HG03060 (cell line): ENCODE results near the gene DLG2.

Source experiments
- ATAC-seq: cut with Tn5 transposase; IDR thresholded peaks from one replicate; pipeline ENCODE4 v1.9.1; 2021; ENCODE audit warnings: low read depth, moderate number of reproducible peaks; ENCODE audit not compliant: unreplicated experiment

The DLG2 gene

GRCh38 chr11:83815736-83816135, 1811.4 kb downstream of the DLG2 start:
- no peak for ATAC-seq

DNA sequence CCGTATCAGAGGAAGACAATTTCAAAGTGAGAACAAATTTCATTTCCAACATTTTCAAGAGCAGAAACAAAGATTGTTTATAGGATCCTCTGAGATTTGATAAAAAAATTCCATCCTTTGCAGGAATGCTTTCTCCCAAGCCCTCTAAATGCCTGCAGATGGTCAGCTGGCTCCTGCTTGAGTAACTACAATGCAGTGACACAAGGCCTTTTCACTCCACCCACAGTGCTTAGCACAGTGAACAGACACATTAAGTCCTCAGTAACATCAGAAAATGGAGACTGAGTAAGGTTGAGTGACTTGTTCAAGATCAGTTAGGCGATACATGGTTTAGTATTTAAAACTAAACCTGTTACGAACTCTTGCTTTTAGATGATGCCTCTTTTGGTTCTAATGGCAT, 1813.8 kb downstream of the DLG2 start:
- ATAC-seq = no peak

GRCh38 chr11:83809274-83809673, 1817.9 kb downstream of the DLG2 start:
- no peak for ATAC-seq

GRCh38 chr11:83801799-83802198, 1825.3 kb downstream of the DLG2 start:
- ATAC-seq = no peak

DNA sequence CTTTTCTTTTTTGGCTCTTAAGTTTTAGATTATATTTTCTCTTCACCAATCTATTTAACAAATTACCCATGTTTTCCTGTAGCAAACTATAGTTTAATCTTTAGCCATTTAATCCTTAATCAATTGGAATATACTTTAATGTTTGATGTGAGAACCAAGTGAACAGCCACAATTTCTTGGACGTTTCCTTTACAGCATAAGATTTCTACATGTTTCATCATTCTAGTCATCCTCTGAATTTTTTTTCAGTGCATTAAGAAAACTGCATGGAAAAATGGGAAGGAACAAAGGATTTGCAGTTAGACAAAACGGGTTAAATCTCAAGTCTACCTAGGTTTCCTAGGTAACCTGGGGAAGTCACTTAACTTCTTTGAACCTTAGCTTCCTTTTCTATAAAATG, 1833.8 kb downstream of the DLG2 start:
- ATAC-seq = no peak

DNA sequence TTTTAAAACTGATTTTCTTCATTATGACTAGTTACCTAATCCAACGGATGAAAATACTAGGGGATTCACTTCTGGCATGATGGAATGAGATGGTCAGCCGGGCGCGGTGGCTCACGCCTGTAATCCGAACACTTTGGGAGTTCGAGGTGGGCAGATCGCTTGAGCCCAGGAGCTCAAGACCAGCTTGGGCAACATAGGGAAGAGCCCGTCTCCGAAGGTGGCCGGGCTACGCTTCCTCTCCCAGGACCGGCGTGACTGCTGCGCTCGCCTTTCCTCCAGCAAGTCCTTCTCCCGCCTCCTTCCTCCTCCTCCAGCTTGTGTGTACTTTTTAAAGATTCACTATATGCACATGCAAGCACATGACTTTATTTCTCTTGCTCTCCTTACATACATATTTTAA, 1835.6 kb downstream of the DLG2 start:
- no peak for ATAC-seq

DNA sequence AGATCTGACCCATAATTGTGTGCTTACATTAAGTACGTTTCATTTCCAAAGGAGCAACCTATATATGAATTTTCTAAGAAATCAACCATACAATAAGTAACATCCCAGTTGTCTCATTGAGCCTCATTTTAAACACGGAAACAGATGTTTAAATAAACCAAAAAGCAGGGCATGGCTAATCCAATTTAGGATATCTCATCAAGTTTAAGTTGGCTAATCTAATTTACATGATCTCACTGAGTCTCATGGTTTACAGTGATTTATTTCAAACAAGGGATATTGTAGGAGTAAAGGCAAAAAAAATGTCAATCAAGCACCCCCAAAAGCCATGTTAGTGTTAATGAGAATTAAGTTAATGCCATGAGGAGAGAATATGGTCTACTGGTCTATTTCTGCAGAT, 1841.2 kb downstream of the DLG2 start:
- ATAC-seq = no peak

DNA sequence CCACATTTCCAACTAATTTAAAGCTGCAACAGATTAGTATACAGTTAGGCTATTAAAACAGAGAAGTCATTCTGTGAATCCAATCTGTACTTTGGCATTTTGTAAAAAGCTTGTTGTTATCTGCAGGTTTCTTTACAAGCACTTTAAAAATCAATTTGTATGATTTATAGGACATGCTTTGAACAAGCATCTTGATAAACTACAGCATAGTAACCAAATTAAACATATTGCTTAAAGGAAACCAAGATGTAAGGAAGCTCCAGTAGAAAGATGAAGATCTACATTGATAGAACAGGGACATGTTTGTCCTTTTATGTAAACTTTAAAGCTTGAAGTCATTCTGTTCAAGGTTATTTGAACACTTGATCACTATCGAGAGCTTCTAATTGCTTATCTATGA, 1842.7 kb downstream of the DLG2 start:
- no peak for ATAC-seq

- no peak for ATAC-seq
Measured at GRCh38 chr11:83782329-83782728, 1844.8 kb downstream of the DLG2 start.

DNA sequence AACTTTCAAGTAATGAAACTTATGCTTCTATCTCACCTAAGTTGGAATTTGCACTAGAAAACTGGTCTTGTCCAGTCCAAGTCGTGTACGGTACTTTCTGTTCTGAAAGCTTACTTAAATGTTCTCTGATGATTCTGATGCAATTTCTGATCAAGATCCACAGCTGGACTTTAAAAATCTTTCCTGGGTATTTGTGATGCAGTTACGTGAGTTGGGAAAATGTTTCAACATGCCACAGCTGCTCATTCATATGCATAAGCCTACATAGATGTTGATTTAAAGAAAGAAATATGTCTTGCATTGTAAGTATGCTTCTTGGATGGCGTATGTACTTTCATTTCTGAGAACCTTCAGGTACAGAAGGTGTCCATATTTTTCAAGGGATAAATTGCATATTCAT, 1847.3 kb downstream of the DLG2 start:
- ATAC-seq = no peak

DNA sequence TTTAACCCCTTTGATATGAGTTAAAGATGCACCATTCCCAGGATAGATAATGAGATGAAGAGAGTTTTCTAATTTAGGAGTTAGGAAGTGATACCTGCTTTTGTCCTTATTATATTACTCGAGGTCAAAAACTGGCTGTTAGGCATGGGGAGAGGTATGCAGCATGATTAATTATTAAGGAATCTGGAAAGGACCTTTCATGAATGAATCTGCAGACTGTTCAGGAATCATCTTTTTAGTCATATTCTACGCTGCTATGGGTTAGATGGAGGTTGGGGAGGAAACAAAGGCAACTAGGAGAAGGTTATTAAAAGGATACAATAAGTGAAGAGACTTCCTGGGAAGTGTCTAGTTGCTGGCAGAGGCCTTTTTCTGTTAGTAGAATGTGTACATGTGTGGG, 1848.5 kb downstream of the DLG2 start:
- no peak for ATAC-seq

DNA sequence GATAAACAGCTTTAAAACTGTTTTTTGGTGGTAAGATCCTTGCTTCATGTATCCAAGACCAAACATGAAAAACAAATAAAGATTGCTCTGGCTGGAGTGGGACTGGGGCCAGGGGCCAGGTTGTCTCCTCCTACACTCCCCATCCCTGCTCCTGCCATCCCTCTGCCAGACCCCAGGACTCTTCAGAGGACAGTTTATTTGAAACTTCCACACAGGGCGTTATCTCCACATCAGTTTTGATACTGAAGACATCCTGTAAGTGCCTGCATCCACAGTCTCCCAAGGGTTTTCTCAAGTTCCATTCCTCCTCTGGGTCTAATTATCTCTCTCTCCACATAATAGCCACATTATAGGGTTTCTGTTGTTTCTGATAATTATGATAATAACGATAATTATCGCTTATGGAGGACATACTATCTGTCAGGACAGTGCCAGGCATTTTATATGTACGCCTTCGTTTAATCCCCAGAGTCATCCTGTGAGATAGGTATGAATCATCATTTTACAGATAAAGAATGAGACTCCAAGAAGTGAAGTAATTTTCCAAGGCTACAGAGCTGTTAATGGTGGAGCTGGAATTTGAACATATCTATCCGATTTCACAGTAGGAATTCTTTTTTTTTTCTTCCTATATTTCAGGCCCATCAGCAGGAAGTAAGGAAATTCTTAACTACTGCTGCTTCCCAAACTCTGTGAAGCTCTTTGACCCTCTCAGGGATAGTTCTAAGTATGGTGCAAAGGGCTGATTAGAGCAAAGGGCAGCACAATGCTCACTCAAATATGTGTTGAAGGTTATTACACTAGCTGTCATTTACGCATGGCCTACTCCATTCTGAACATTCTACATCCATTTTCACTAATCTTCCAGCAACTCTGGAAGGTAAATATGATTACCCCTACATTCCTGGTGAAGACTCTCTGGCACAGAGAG, 1852.9 kb downstream of the DLG2 start:
- no peak for ATAC-seq

DNA sequence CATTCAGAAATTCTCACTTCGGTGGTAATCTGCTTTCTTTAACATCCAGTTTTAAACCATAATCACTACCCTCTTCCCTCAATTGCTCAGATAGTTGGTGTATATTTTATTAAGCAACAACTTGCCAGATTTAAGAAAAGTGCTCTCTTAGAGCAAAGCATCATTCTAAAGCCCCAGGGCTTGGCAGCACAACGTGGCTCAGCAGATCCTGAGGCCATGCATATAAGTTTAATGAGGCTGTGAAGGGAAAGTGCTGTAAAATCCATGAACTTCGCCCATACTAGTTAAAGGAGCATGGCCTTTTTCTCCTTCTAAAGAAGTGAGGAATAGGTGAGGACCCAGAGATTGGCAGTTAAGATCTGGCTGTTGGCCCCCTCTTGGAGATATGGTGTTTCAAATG, 1858.7 kb downstream of the DLG2 start:
- ATAC-seq = no peak

DNA sequence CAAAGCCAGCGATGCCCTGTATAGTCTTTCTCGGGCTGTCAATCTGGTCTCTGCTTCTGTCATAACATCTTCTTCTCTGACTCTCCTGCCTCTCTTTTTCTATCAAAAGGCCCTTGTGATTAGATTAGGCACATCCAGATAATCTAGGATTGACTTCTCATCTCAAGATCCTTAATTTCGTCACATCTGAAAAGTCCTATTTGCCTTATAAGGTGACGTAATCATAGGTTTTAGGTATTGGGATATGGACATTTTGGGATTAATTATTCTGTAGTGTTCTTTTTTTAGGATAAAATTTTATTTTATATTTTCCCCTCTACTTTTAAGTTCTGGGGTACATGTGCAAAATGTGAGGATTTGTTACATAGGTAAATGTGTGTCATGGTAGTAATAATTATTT, 1860.2 kb downstream of the DLG2 start:
- no peak for ATAC-seq

- ATAC-seq = no peak
Measured at GRCh38 chr11:83764643-83765042, 1862.5 kb downstream of the DLG2 start.

DNA sequence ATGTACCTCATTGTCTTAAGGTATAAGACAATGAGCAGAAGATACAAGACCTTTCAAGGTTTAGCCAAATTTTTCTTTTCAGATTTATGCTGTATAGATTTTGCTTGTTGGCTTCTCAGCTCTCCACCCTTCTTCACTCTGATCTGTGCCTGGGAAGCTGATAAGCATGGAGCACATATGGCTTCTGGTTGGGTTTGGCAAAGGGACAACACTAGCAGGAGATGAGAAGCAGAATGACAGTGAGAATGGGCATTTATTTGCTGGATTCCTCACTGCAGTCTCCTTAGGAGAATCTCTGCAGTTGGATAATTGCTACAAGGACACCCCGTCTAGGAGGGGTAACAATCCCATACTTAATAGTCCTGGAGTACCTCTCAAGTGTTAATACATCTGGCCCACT, 1866.2 kb downstream of the DLG2 start:
- ATAC-seq = no peak

DNA sequence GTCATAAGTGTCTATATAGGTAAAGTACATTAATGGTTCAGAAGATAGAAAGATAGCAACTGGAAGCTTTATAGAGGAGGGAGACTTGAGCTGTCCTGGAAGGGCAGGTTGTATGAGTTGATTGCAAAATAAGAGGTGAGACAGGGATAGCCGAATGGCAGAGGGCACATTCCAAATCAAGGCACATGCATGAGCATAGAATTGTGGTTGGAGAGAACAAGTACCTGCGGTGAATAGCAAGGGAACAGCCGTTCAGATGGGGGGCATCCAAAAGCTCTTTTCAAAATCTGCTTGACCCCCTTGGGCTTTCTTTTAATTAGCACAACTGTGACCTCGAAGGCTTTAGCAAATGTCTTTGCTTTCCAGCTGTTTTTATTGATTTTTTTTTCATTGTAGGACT, 1868.0 kb downstream of the DLG2 start:
- no peak for ATAC-seq

GRCh38 chr11:83751041-83751440, 1876.1 kb downstream of the DLG2 start:
- no peak for ATAC-seq

GRCh38 chr11:83746921-83747585, 1880.1 kb downstream of the DLG2 start:
- no peak for ATAC-seq

GRCh38 chr11:83744620-83745192, 1882.4 kb downstream of the DLG2 start:
- ATAC-seq = no peak

DNA sequence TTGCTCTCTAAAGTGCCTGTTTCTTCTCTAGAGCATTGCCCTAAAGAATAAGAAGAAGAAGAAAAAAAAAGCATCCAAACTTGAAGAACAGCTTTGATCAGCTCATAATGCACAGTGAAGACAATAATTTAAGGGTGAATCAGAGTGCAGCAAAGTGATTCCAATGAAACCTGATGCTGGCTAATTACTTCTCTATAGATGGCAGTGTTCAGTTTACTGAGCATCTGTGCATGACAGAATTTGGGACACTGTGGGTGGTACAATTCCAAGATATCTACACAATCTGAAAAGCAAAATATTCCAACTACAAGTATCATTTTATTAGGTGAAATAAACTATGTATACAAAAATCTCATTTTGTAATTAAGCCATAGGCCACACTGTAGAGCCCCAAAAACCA, 1890.5 kb downstream of the DLG2 start:
- no peak for ATAC-seq

DNA sequence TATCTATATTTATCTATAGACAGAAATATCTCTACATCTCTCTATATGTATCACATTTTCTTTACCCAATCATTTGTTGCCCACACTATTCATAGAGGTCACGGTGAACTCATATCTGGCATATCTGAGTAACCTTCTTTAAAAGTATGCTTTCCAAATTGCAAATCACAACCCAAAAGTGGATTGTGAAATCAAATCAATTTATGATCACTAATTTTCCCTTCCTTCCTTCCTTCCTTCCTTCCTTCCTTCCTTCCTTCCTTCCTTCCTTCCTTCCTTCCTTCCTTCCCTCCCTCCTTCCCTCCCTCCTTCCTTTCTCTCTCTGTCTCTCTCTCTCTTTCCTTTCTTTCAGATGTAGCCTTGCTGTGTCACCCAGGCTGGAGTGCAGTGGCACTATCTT, 1893.0 kb downstream of the DLG2 start:
- no peak for ATAC-seq
